ENCODE results near the gene DEFB123.
"Not testable (repeated sequence)": the region's sequence is repeated elsewhere in the genome, so short reads cannot be mapped to it uniquely, and the experiment has no call there.

DEFB123 gene

GRCh38 chr20:31446084-31446819 is 5.8 kb downstream of the DEFB123 start:
- Histone ChIP-seq H3K9me3 (0 out of 2 replicates have a peak, but pooled peaks cover 3% of the 10 kb centered on the region), H3K4me3 (no peak overlapping the region), H3K27me3 (ENCODE audit: low read depth) (no peaks in the 10 kb centered on the region), H3K36me3 (replicated peaks) (no peaks in the 10 kb centered on the region), H3K4me1 (peaks cover 6% of the 10 kb centered on the region)
- peak; percentile 20 to 32 for DNase-seq (ENCODE audit: low spot score in 2 of 2)
- in situ Hi-C loops (cut with MboI; ENCODE audit: low sequenced_read_pairs): no loop called here

DNA sequence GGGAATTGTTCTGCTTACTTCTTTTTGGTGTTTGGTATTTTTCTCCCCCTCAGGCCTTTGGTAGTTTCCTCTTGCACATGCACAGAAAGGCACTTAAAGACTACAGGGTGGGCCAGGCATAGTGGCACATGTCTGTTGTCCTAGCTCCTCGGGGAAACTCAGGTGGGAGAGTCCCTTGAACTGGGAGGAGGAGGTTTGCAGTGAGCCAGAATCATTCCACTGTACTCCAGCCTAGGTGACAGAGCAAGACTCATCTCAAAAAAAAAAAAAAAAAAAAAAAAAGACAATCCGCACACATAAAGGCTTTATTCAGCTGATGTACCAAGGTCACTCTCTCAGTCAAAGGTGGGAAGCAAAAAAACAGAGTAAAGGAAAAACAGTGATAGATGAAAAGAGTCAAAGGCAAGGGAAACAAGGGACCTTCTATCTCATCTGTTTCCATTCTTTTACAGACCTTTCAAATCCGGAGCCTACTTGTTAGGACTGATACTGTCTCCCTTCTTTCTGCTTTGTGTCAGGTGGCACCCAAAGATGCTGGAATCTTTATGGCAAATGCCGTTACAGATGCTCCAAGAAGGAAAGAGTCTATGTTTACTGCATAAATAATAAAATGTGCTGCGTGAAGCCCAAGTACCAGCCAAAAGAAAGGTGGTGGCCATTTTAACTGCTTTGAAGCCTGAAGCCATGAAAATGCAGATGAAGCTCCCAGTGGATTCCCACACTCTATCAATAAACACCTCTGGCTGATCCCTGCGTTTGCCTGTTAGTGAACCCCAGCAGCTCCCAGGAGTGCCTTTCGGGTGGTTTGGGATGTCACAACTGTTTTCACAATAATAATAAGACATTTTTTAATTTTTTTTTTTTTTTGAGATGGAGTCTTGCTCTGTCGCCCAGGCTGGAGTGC is 9.3 kb downstream of the DEFB123 start:
- Histone ChIP-seq H3K27me3 (ENCODE audit: low read depth) (no peaks in the 10 kb centered on the region), H3K4me3 (no peak overlapping the region), H3K9me3 (peaks cover 3% of the 10 kb centered on the region; the same call in 1 of the 2 replicates), H3K4me1 (peaks cover 6% of the 10 kb centered on the region), H3K36me3 (replicated peaks) (no peaks in the 10 kb centered on the region)
- no peak for DNase-seq (ENCODE audit: low spot score in 2 of 2)
- in situ Hi-C loops (cut with MboI; ENCODE audit: low sequenced_read_pairs): no loop called here

- in situ Hi-C loops (cut with MboI; ENCODE audit: low sequenced_read_pairs): no loop called here
- H3K9me3 ChIP-seq: no peaks in the 10 kb centered on the region; the same call in 1 of the 2 replicates
- H3K4me3 ChIP-seq: no peak overlapping the region
- no peaks in the 10 kb centered on the region for H3K27me3 ChIP-seq (ENCODE audit: low read depth)
- DNase-seq (ENCODE audit: low spot score in 2 of 2): no peak
- H3K4me1 ChIP-seq: no peaks in the 10 kb centered on the region
- H3K36me3 ChIP-seq (replicated peaks): no peaks in the 10 kb centered on the region
Observed at GRCh38 chr20:31452575-31452974, 12.1 kb downstream of the DEFB123 start.

- no peak overlapping the region for H3K4me3 ChIP-seq
- no peaks in the 10 kb centered on the region for H3K27me3 ChIP-seq (ENCODE audit: low read depth)
- H3K36me3 ChIP-seq (replicated peaks): no peaks in the 10 kb centered on the region
- DNase-seq (ENCODE audit: low spot score in 2 of 2): no peak
- H3K9me3 ChIP-seq: no peaks in the 10 kb centered on the region; the same call in 1 of the 2 replicates
- no peaks in the 10 kb centered on the region for H3K4me1 ChIP-seq
- in situ Hi-C loops (cut with MboI; ENCODE audit: low sequenced_read_pairs): no loop called here
Observed at GRCh38 chr20:31454361-31454760, 13.9 kb downstream of the DEFB123 start.

DNA sequence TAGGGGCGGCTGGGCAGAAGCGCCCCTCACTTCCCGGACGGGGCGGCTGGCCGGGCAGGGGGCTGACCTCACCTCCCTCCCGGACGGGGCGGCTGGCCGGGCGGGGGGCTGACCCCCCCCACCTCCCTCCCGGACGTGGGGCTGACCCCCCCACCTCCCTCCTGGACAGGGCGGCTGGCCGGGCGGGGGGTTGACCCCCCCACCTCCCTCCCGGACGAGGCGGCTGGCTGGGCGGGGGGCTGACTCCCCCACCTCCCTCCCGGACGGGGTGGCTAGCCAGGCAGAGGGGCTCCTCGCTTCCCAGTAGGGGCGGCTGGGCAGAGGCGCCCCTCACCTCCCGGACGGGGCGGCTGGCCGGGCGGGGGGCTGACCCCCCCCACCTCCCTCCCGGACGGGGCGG is 30.5 kb downstream of the DEFB123 start:
- H3K9me3 ChIP-seq; H3K4me1 ChIP-seq; H3K27me3 ChIP-seq (ENCODE audit: low read depth); in situ Hi-C loops (cut with MboI; ENCODE audit: low sequenced_read_pairs); DNase-seq (ENCODE audit: low spot score in 2 of 2); H3K36me3 ChIP-seq (replicated peaks); H3K4me3 ChIP-seq: not testable (repeated sequence)

GRCh38 chr20:31472395-31473330 is 32.2 kb downstream of the DEFB123 start:
- peaks cover 6% of the 10 kb centered on the region; the same call in 1 of the 2 replicates for H3K27me3 ChIP-seq (ENCODE audit: low read depth)
- in situ Hi-C loops (cut with MboI; ENCODE audit: low sequenced_read_pairs): no loop called here
- no peaks in the 10 kb centered on the region for H3K36me3 ChIP-seq (replicated peaks)
- H3K4me1 ChIP-seq: peaks cover 3% of the 10 kb centered on the region
- H3K4me3 ChIP-seq: no peak overlapping the region
- H3K9me3 ChIP-seq: 0 out of 2 replicates have a peak, but pooled peaks cover 2% of the 10 kb centered on the region
- no peak for DNase-seq (ENCODE audit: low spot score in 2 of 2)

DNA sequence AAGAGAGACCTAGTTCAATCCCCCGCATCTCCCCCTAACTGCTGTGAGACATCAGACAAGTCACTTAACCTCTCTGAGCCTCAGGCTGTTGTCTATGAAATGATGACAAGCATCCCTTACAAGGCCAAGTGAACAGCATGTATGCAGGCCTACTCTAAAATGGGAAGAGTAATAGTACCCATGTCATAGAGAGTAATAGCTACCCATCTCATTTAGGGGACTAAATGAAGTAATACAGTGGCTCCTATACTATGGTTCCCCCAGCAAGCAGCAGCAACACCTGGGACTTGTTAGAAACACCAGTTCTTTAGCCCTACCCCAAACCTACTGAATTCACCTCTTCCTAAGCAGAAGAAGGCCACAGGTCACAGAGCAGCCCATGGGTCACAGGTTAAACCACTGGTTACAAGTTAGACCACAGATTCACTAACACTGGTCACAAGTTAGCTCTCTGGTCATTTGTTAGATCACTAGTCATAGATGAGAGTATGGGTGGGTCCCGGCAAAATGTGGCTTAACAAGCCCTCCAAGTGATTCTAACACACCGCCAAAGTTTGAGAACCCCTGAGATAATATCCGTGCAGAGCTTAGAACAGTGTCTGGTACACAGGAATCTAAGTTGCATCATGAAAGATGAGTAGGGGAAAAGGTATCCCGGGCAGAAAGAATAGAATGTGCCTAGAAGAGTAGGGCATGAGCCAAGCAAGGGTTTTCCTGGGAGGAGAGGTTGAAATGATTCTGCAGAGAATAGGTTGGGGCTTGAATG is 33.1 kb downstream of the DEFB123 start:
- Histone ChIP-seq H3K9me3 (0 out of 2 replicates have a peak, but pooled peaks cover 2% of the 10 kb centered on the region), H3K4me3 (no peak overlapping the region), H3K4me1 (peaks cover 3% of the 10 kb centered on the region), H3K27me3 (ENCODE audit: low read depth) (peaks cover 6% of the 10 kb centered on the region; the same call in 1 of the 2 replicates), H3K36me3 (replicated peaks) (no peaks in the 10 kb centered on the region)
- DNase-seq (ENCODE audit: low spot score in 2 of 2): no peak
- in situ Hi-C loops (cut with MboI; ENCODE audit: low sequenced_read_pairs): no loop called here

DNA sequence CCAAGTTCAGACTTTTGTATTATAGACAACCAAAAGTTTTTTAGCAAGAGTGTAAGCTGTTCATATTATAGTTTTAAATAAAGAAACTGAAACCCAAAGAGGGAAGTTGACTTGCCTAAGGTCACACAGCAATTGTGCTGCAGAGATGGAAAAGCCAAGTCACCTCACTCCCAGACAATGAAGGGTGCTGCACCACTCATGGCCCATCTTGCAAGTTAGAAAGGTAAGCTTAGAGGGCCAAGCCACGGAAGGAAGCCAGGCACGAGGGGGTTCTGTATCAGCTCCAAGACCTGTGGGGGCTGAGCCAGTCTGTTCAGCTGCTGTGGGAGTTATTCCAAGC is 33.6 kb downstream of the DEFB123 start:
- Histone ChIP-seq H3K27me3 (ENCODE audit: low read depth) (peaks cover 6% of the 10 kb centered on the region; the same call in 1 of the 2 replicates), H3K36me3 (replicated peaks) (no peaks in the 10 kb centered on the region), H3K4me3 (no peak overlapping the region), H3K4me1 (peaks cover 3% of the 10 kb centered on the region), H3K9me3 (0 out of 2 replicates have a peak, but pooled peaks cover 1% of the 10 kb centered on the region)
- DNase-seq (ENCODE audit: low spot score in 2 of 2): no peak
- in situ Hi-C loops (cut with MboI; ENCODE audit: low sequenced_read_pairs): no loop called here

DNA sequence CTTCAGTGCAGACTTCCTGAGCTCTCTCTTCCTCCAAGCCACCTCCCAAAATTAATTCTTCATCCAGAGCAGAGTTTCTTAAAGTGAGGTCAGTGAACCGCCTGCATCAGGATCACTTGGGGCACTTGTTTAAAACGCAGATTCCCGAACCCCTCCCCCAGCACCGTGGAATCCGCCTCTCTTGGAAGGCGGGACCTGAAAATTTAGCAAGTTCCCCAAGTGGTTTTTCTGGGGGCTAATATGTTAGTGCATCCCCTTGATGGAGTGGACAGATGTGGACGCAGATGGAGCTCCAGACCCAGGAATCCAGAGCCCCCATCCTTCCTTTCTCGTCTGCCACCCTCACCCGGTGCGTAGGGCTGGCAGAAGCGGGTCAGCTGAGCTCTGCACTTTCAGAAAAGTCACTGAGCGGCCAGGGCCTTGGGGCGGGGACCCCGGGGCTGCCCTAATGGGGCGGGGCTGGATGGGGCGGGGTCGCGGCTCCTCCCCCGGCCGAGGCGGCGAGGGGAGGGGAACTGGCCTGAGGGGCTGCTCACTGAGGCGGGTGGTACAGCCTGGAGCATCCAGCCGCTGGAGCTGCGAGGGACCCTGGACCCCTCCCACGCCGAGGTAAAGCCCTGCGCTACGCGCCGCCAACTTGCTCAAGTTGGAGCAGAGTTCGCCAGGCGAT is 34.5 kb downstream of the DEFB123 start, which contains the start of the genes DEFB124 and REM1:
Gene DEFB124, minus strand, starts transcription at position 370 of the 670 bp plus-strand sequence. CDS start 2,114 bp downstream, outside the sequence.
Gene REM1, plus strand, starts transcription at position 531 of the 670 bp plus-strand sequence. CDS start 1,158 bp downstream, outside the sequence.
- H3K27me3 ChIP-seq (ENCODE audit: low read depth): peaks cover 6% of the 10 kb centered on the region; the same call in 1 of the 2 replicates
- H3K4me1 ChIP-seq: peaks cover 3% of the 10 kb centered on the region
- no peaks in the 10 kb centered on the region for H3K36me3 ChIP-seq (replicated peaks)
- in situ Hi-C loops (cut with MboI; ENCODE audit: low sequenced_read_pairs): no loop called here
- DNase-seq (ENCODE audit: low spot score in 2 of 2): peak in 1 of 2 experiments; percentile 66
- H3K4me3 ChIP-seq: peak within 1 kb of the TSS; percentile 15
- no peaks in the 10 kb centered on the region; the same call in 1 of the 2 replicates for H3K9me3 ChIP-seq

GRCh38 chr20:31475472-31476293 is 35.3 kb downstream of the DEFB123 start:
- H3K36me3 ChIP-seq (replicated peaks): no peaks in the 10 kb centered on the region
- no peaks in the 10 kb centered on the region; the same call in 1 of the 2 replicates for H3K9me3 ChIP-seq
- DNase-seq (ENCODE audit: low spot score in 2 of 2): no peak
- in situ Hi-C loops (cut with MboI; ENCODE audit: low sequenced_read_pairs): no loop called here
- H3K4me3 ChIP-seq: peak overlapping the region; percentile 15
- H3K27me3 ChIP-seq (ENCODE audit: low read depth): peaks cover 6% of the 10 kb centered on the region; the same call in 1 of the 2 replicates
- peaks cover 3% of the 10 kb centered on the region for H3K4me1 ChIP-seq

- no peaks in the 10 kb centered on the region; the same call in 1 of the 2 replicates for H3K9me3 ChIP-seq
- DNase-seq (ENCODE audit: low spot score in 2 of 2): no peak
- in situ Hi-C loops (cut with MboI; ENCODE audit: low sequenced_read_pairs): no loop called here
- peaks cover 3% of the 10 kb centered on the region for H3K4me1 ChIP-seq
- H3K27me3 ChIP-seq (ENCODE audit: low read depth): peaks cover 6% of the 10 kb centered on the region; the same call in 1 of the 2 replicates
- no peak overlapping the region for H3K4me3 ChIP-seq
- no peaks in the 10 kb centered on the region for H3K36me3 ChIP-seq (replicated peaks)
Observed at GRCh38 chr20:31476294-31476585, 35.8 kb downstream of the DEFB123 start.

All from HAP-1 (cell line).